Endothelial cell of umbilical vein (primary cell): ENCODE results near the gene ZNF516. TPM values are rescaled to one million over a fixed set of nuclear protein-coding genes. Genes with fewer than 3 reads are reported as not detected.

Source experiments
- BruUV-seq: library from RNA; stranded (reverse); fragments of 400-500 nt; replicated peaks from 2 replicates; lab custom pipeline; 2021; lab: Mats Ljungman, UMichigan
- CTCF ChIA-PET: fragments of 300-600, 350-600 bp; sonication (Branson Sonifier 250); formaldehyde crosslinking; loops from one replicate; lab custom pipeline; 2021; ENCODE audit warnings: antibody characterized with exemption, inconsistent platforms; lab: Charles Lee
- POLR2A ChIA-PET: fragments of 300-600, 350-600 bp; sonication (Branson Sonifier 250); formaldehyde crosslinking; loops from one replicate; lab custom pipeline; 2021; ENCODE audit warnings: antibody characterized with exemption, inconsistent platforms; lab: Charles Lee
- DNase-seq: peaks from one replicate; pipeline ENCODE4 v3.0.0-alpha.2; 2011; ENCODE audit warnings: low read depth, low spot score
- FAIRE-seq: peaks from 2 replicates; lab custom pipeline; 2011; peaks lifted over from hg19 to GRCh38; lab: Jason Lieb, UNC
- H2AFZ ChIP-seq: 2 replicates; pipeline ENCODE4 v1.6.0; 2012; ENCODE audit warnings: low read depth, low read length, control low read depth, inconsistent platforms
- H3K27ac ChIP-seq: 2 replicates; pipeline ENCODE4 v1.5.1; 2011; ENCODE audit warnings: low read depth, mild to moderate bottlenecking, control low read depth, low read length, moderate library complexity; ENCODE audit not compliant: insufficient read depth
- H3K27me3 ChIP-seq, 2 experiments: 2 replicates each; pipeline versions ENCODE4 v1.6.0 to v1.6.1; 2011; ENCODE audit warnings: low read length in 2 of 2, mixed read lengths in 1 of 2; ENCODE audit not compliant: control insufficient read depth in 2 of 2, insufficient read depth in 2 of 2
- H3K36me3 ChIP-seq, 2 experiments: 2 replicates in 1 of 2; 3 replicates in 1 of 2; pipeline ENCODE4 v1.5.1; 2011; ENCODE audit warnings: low read length in 2 of 2, mild to moderate bottlenecking in 1 of 2, moderate library complexity in 1 of 2; ENCODE audit not compliant: control insufficient read depth in 2 of 2, insufficient read depth in 2 of 2; ENCODE audit errors: extremely low read depth in 1 of 2
- H3K4me1 ChIP-seq: 3 replicates; pipeline ENCODE4 v1.5.1; 2011; ENCODE audit warnings: mild to moderate bottlenecking, low read length; ENCODE audit not compliant: control insufficient read depth, insufficient read depth; ENCODE audit errors: extremely low read depth
- H3K4me2 ChIP-seq: 2 replicates; pipeline ENCODE4 v1.6.1; 2011; ENCODE audit warnings: low read length, control low read depth, mixed read lengths; ENCODE audit not compliant: insufficient read depth
- H3K4me3 ChIP-seq, 3 experiments: fragments of 200-600 bp in 1 of 3; sonication (generic), shearing (Covaris generic) in 1 of 3; replicated peaks in 1 of 3; 2 replicates each; pipeline ENCODE4 v1.5.1; 2011 to 2016; ENCODE audit warnings: control low read depth in 3 of 3, low read length in 3 of 3, mild to moderate bottlenecking in 2 of 3, inconsistent platforms in 1 of 3, low read depth in 1 of 3, moderate library complexity in 1 of 3; ENCODE audit not compliant: insufficient read depth in 1 of 3
- H3K79me2 ChIP-seq: 2 replicates; pipeline ENCODE4 v1.6.0; 2012; ENCODE audit warnings: low read length, inconsistent platforms; ENCODE audit not compliant: control insufficient read depth, insufficient read depth
- H3K9ac ChIP-seq: replicated peaks from 2 replicates; pipeline ENCODE3; 2011; ENCODE audit warnings: low read length, control low read depth; ENCODE audit not compliant: insufficient read depth; ENCODE audit errors: extremely low read depth
- H3K9me1 ChIP-seq: replicated peaks from 3 replicates; pipeline ENCODE4 v1.6.0; 2011; ENCODE audit warnings: mild to moderate bottlenecking, low read length; ENCODE audit not compliant: control insufficient read depth, insufficient read depth; ENCODE audit errors: extremely low read depth
- H3K9me3 ChIP-seq: replicated peaks from 2 replicates; pipeline ENCODE4 v1.5.1; 2012; ENCODE audit warnings: low read length, inconsistent platforms; ENCODE audit not compliant: control insufficient read depth, insufficient read depth
- H4K20me1 ChIP-seq: replicated peaks from 2 replicates; pipeline ENCODE3; 2011; ENCODE audit warnings: mild to moderate bottlenecking, low read length; ENCODE audit not compliant: control insufficient read depth, insufficient read depth; ENCODE audit errors: extremely low read depth
- EZH2 ChIP-seq: IDR thresholded peaks from 2 replicates; pipeline ENCODE4 v1.6.1; 2012; ENCODE audit warnings: borderline replicate concordance, low read depth, mild to moderate bottlenecking, moderate library complexity, low read length, inconsistent platforms; ENCODE audit not compliant: severe bottlenecking
- FOS ChIP-seq: IDR thresholded peaks from 2 replicates; pipeline ENCODE4 v1.6.1; 2011; ENCODE audit warnings: mild to moderate bottlenecking, low read length, moderate library complexity, borderline replicate concordance; ENCODE audit not compliant: insufficient read depth
- GATA2 ChIP-seq: IDR thresholded peaks from 2 replicates; pipeline ENCODE4 v1.7.0; 2011; ENCODE audit warnings: low read depth, mild to moderate bottlenecking, moderate library complexity, mixed read lengths, low read length; ENCODE audit not compliant: insufficient read length, insufficient read depth
- JUN ChIP-seq: IDR thresholded peaks from 2 replicates; pipeline ENCODE4 v1.6.1; 2011; ENCODE audit warnings: borderline replicate concordance, low read depth; ENCODE audit not compliant: insufficient read length, insufficient read depth
- MYC ChIP-seq: IDR thresholded peaks from one replicate; pipeline ENCODE4 v1.6.1; 2011; ENCODE audit warnings: mild to moderate bottlenecking, low read depth, low read length
- POLR2A ChIP-seq: IDR thresholded peaks from 2 replicates; pipeline ENCODE4 v1.6.1; 2012; ENCODE audit warnings: low read depth, mild to moderate bottlenecking, control low read depth, low read length
- POLR2AphosphoS5 ChIP-seq: IDR thresholded peaks from 2 replicates; pipeline ENCODE4 v1.6.1; 2012; ENCODE audit warnings: low read depth, mild to moderate bottlenecking, control low read depth, low read length, moderate library complexity; ENCODE audit not compliant: insufficient read depth
- dilution Hi-C: fragments of 300-500 bp; cut with MboI; formaldehyde crosslinking; loops from one replicate; pipeline ENCODE4 v1.15.0; 2019; ENCODE audit warnings: low sequenced_read_pairs; ENCODE audit not compliant: extremely low pct_ligation_motif_present
- intact Hi-C: fragments of 100-400 bp; cut with micrococcal nuclease; formaldehyde crosslinking; loops from one replicate; pipeline ENCODE4 v1.10.0; 2022
- polyA plus RNA-seq, 4 experiments: library from polyadenylated mRNA; depleted of rRNA in 3 of 4; stranded (reverse) in 3 of 4; unstranded in 1 of 4; fragments of >200 nt; gene quantifications; 2 replicates each; pipeline versions ENCODE4 v1.2.1 to v1.2.3, GENCODE V29; 2011 to 2012; ENCODE audit warnings: missing spikeins in 1 of 4
- total RNA-seq: library from RNA; stranded (reverse); gene quantifications from 2 replicates; pipeline ENCODE4 v1.2.3, GENCODE V29; 2021
- TF ChIP-seq, protein P1 (sequence below): IDR thresholded peaks from 2 replicates; pipeline ENCODE4 v1.6.1; 2011; ENCODE audit not compliant: insufficient read depth, insufficient read length
- TF ChIP-seq, protein P2 (sequence below), 2 donors: IDR thresholded peaks; 1 replicate in 1 of 2; 2 replicates in 1 of 2; pipeline ENCODE4 v1.5.1; 2011; ENCODE audit warnings: low read length in 2 of 2, mild to moderate bottlenecking in 2 of 2, moderate library complexity in 2 of 2, control low read depth in 1 of 2, inconsistent platforms in 1 of 2, low read depth in 1 of 2; ENCODE audit not compliant: insufficient read depth in 1 of 2; ENCODE audit errors: extremely low read depth in 1 of 2

ZNF516 gene
- total and polyA plus RNA-seq, 2 donors (not counting 3 experiments of a cell fraction or from before 2014, with no cell fraction given) = 3.6 to 19.1 TPM

- no TSS peak for BruUV-seq
- intact Hi-C loops (loop anchor here (1.0 to 10.0 kb wide), 6 partner anchors 86 to 1995 kb away; partner anchors contain the start of genes CNDP2, TSHZ1, ZNF236 and ZNF407), dilution Hi-C loops (no loop called here)
- Histone ChIP-seq H3K79me2 (peaks cover 2% of the 10 kb centered on the region), H2AFZ (peak overlapping the region; percentile 79), H3K27ac (no peak overlapping the region), H3K4me2 (peak overlapping the region; percentile 100), H3K9me1 (no peaks in the 10 kb centered on the region), H3K27me3 (peaks cover 6 to 8% of the 10 kb centered on the region in 2 experiments), H3K9ac (peak overlapping the region; percentile 12), H3K36me3 (no peaks in the 10 kb centered on the region), H3K9me3 (no peaks in the 10 kb centered on the region), H3K4me1 (peaks cover 25% of the 10 kb centered on the region), H4K20me1 (no peaks in the 10 kb centered on the region), H3K4me3 (peak overlapping the region; percentile 80 to 97 (median 97))
- DNase-seq (peak; percentile 41), FAIRE-seq (peak; percentile 52)
- no peak for TF ChIP-seq FOS
- TF ChIP-seq, protein P1, sequence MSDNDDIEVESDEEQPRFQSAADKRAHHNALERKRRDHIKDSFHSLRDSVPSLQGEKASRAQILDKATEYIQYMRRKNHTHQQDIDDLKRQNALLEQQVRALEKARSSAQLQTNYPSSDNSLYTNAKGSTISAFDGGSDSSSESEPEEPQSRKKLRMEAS = no peak
- no peak for TF ChIP-seq POLR2AphosphoS5
- no peak for TF ChIP-seq GATA2
- TF ChIP-seq POLR2A = no peak
- TF ChIP-seq, protein P2, sequence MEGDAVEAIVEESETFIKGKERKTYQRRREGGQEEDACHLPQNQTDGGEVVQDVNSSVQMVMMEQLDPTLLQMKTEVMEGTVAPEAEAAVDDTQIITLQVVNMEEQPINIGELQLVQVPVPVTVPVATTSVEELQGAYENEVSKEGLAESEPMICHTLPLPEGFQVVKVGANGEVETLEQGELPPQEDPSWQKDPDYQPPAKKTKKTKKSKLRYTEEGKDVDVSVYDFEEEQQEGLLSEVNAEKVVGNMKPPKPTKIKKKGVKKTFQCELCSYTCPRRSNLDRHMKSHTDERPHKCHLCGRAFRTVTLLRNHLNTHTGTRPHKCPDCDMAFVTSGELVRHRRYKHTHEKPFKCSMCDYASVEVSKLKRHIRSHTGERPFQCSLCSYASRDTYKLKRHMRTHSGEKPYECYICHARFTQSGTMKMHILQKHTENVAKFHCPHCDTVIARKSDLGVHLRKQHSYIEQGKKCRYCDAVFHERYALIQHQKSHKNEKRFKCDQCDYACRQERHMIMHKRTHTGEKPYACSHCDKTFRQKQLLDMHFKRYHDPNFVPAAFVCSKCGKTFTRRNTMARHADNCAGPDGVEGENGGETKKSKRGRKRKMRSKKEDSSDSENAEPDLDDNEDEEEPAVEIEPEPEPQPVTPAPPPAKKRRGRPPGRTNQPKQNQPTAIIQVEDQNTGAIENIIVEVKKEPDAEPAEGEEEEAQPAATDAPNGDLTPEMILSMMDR (IDR thresholded peaks at IDR 0.05; ENCODE audit: extremely low read depth in 1 of 2, insufficient read depth in 1 of 2, low read depth in 1 of 2, low read length in 2 of 2) = no peak
- no peak for TF ChIP-seq JUN
- no peak for TF ChIP-seq EZH2
- no peak for TF ChIP-seq MYC
- ChIA-PET CTCF (interaction anchor here (0.9 to 1.8 kb wide), 6 partner anchors 11 to 310 kb away, joined by 3 to 8 read pairs (median 4); no protein-coding TSS in a partner anchor), POLR2A (no interaction called here)
Measured at GRCh38 chr18:76491776-76492668, 3.0 kb downstream of the ZNF516 start.
